Stimulated activated CD8-positive, alpha-beta memory T cell treated with anti-CD3 and anti-CD28 coated beads, Interleukin-12 subunit alpha, Interleukin-12 subunit beta, amount 100 ng/mL, for 1 hour (primary cell): ENCODE data around the gene ADGRB3.

Experiments used
- DNase-seq: peaks from one replicate; pipeline ENCODE4 v3.0.0-alpha.2; 2020; ENCODE audit warnings: low read depth

The ADGRB3 gene

GRCh38 chr6:69135927-69136326 is 500.8 kb downstream of the ADGRB3 start:
- no peak for DNase-seq

- DNase-seq, result no peak
These were observed 503.1 kb downstream of the ADGRB3 start for GRCh38 chr6:69138148-69138547.

GRCh38 chr6:69138893-69139494 is 503.9 kb downstream of the ADGRB3 start:
- no peak for DNase-seq

- DNase-seq, result no peak
These were observed 510.0 kb downstream of the ADGRB3 start for GRCh38 chr6:69145062-69145461.

- no peak for DNase-seq
These were observed 511.3 kb downstream of the ADGRB3 start for GRCh38 chr6:69146385-69146784.

GRCh38 chr6:69155467-69155866 is 520.4 kb downstream of the ADGRB3 start:
- no peak for DNase-seq

- DNase-seq, result no peak
These were observed 527.7 kb downstream of the ADGRB3 start for GRCh38 chr6:69162811-69163210.

GRCh38 chr6:69164564-69165229 is 529.6 kb downstream of the ADGRB3 start:
- no peak for DNase-seq

GRCh38 chr6:69179681-69180080 is 544.6 kb downstream of the ADGRB3 start:
- DNase-seq, result no peak

- DNase-seq, result no peak
These were observed 545.4 kb downstream of the ADGRB3 start for GRCh38 chr6:69180361-69181067.

- no peak for DNase-seq
These were observed 546.9 kb downstream of the ADGRB3 start for GRCh38 chr6:69181964-69182363.

GRCh38 chr6:69185276-69185675 is 550.2 kb downstream of the ADGRB3 start:
- DNase-seq, result no peak

- no peak for DNase-seq
These were observed 567.7 kb downstream of the ADGRB3 start for GRCh38 chr6:69202768-69203167.

- no peak for DNase-seq
These were observed 581.0 kb downstream of the ADGRB3 start for GRCh38 chr6:69216127-69216526.

- no peak for DNase-seq
These were observed 582.3 kb downstream of the ADGRB3 start for GRCh38 chr6:69217343-69217742.

GRCh38 chr6:69220375-69220774 is 585.3 kb downstream of the ADGRB3 start:
- no peak for DNase-seq

GRCh38 chr6:69232008-69232407 is 596.9 kb downstream of the ADGRB3 start:
- DNase-seq, result no peak

GRCh38 chr6:69232496-69232895 is 597.4 kb downstream of the ADGRB3 start:
- no peak for DNase-seq

GRCh38 chr6:69232911-69233448 is 597.9 kb downstream of the ADGRB3 start:
- DNase-seq, result no peak

- no peak for DNase-seq
These were observed 603.0 kb downstream of the ADGRB3 start for GRCh38 chr6:69238067-69238466.

GRCh38 chr6:69246983-69247382 is 611.9 kb downstream of the ADGRB3 start:
- no peak for DNase-seq

- no peak for DNase-seq
These were observed 625.9 kb downstream of the ADGRB3 start for GRCh38 chr6:69261010-69261409.

GRCh38 chr6:69263297-69263696 is 628.2 kb downstream of the ADGRB3 start:
- DNase-seq, result no peak
